ENCODE results near the gene RAB23. TPM values are rescaled to one million over a fixed set of nuclear protein-coding genes. Genes with fewer than 3 reads are reported as not detected.

Gene RAB23
- total RNA-seq, 1 donor, result 82.2 TPM

GRCh38 chr6:57207872-57208271, 14.2 kb downstream of the RAB23 start:
- Histone ChIP-seq H3K79me2 (ENCODE audit: insufficient read depth, low read length) (peaks cover 95% of the 10 kb centered on the region), H4K20me1 (ENCODE audit: insufficient read depth, low read length) (peaks cover 6% of the 10 kb centered on the region), H3K4me1 (ENCODE audit: insufficient read depth, low read length) (peaks cover 22% of the 10 kb centered on the region), H2AFZ (ENCODE audit: low read length) (no peak overlapping the region), H3K27ac (ENCODE audit: low read depth, low read length) (no peak overlapping the region), H3K9me3 (ENCODE audit: low read depth, low read length) (no peaks in the 10 kb centered on the region), H3K4me3 (ENCODE audit: insufficient read depth, low read length) (no peak overlapping the region), H3K36me3 (ENCODE audit: insufficient read depth, low read length) (peaks cover 16% of the 10 kb centered on the region), H3K4me2 (ENCODE audit: insufficient read depth, low read length) (no peak overlapping the region), H3K27me3 (ENCODE audit: insufficient read depth, low read length) (no peaks in the 10 kb centered on the region)
- no peak for DNase-seq (ENCODE audit: insufficient read length, low spot score, missing footprints)
- TF ChIP-seq CTCF (IDR thresholded peaks at IDR 0.05; ENCODE audit: extremely low read depth, low read depth, low read length), result no peak

GRCh38 chr6:57207141-57207540, 15.0 kb downstream of the RAB23 start:
- Histone ChIP-seq H3K79me2 (ENCODE audit: insufficient read depth, low read length) (peaks cover 93% of the 10 kb centered on the region), H3K4me1 (ENCODE audit: insufficient read depth, low read length) (peaks cover 22% of the 10 kb centered on the region), H2AFZ (ENCODE audit: low read length) (no peak overlapping the region), H3K4me3 (ENCODE audit: insufficient read depth, low read length) (no peak overlapping the region), H3K27me3 (ENCODE audit: insufficient read depth, low read length) (no peaks in the 10 kb centered on the region), H3K4me2 (ENCODE audit: insufficient read depth, low read length) (no peak overlapping the region), H4K20me1 (ENCODE audit: insufficient read depth, low read length) (peaks cover 6% of the 10 kb centered on the region), H3K9me3 (ENCODE audit: low read depth, low read length) (no peaks in the 10 kb centered on the region), H3K27ac (ENCODE audit: low read depth, low read length) (peak overlapping the region; percentile 49), H3K36me3 (ENCODE audit: insufficient read depth, low read length) (peaks cover 16% of the 10 kb centered on the region)
- TF ChIP-seq CTCF (IDR thresholded peaks at IDR 0.05; ENCODE audit: extremely low read depth, low read depth, low read length), result no peak
- peak; percentile 76 for DNase-seq (ENCODE audit: insufficient read length, low spot score, missing footprints)

GRCh38 chr6:57205550-57206328, 16.4 kb downstream of the RAB23 start:
- DNase-seq (ENCODE audit: insufficient read length, low spot score, missing footprints), result no peak
- Histone ChIP-seq H4K20me1 (ENCODE audit: insufficient read depth, low read length) (peaks cover 6% of the 10 kb centered on the region), H3K36me3 (ENCODE audit: insufficient read depth, low read length) (peaks cover 16% of the 10 kb centered on the region), H3K9me3 (ENCODE audit: low read depth, low read length) (no peaks in the 10 kb centered on the region), H3K4me2 (ENCODE audit: insufficient read depth, low read length) (no peak overlapping the region), H3K4me1 (ENCODE audit: insufficient read depth, low read length) (peaks cover 22% of the 10 kb centered on the region), H3K79me2 (ENCODE audit: insufficient read depth, low read length) (peaks cover 91% of the 10 kb centered on the region), H3K27me3 (ENCODE audit: insufficient read depth, low read length) (no peaks in the 10 kb centered on the region), H2AFZ (ENCODE audit: low read length) (no peak overlapping the region), H3K4me3 (ENCODE audit: insufficient read depth, low read length) (no peak overlapping the region), H3K27ac (ENCODE audit: low read depth, low read length) (peak overlapping the region; percentile 49)
- TF ChIP-seq CTCF (IDR thresholded peaks at IDR 0.05; ENCODE audit: extremely low read depth, low read depth, low read length), result no peak

- no peak for DNase-seq (ENCODE audit: insufficient read length, low spot score, missing footprints)
- Histone ChIP-seq H2AFZ (ENCODE audit: low read length) (no peak overlapping the region), H3K79me2 (ENCODE audit: insufficient read depth, low read length) (peaks cover 82% of the 10 kb centered on the region), H3K36me3 (ENCODE audit: insufficient read depth, low read length) (peaks cover 36% of the 10 kb centered on the region), H4K20me1 (ENCODE audit: insufficient read depth, low read length) (no peaks in the 10 kb centered on the region), H3K4me3 (ENCODE audit: insufficient read depth, low read length) (no peak overlapping the region), H3K9me3 (ENCODE audit: low read depth, low read length) (no peaks in the 10 kb centered on the region), H3K27ac (ENCODE audit: low read depth, low read length) (no peak overlapping the region), H3K4me2 (ENCODE audit: insufficient read depth, low read length) (no peak overlapping the region), H3K4me1 (ENCODE audit: insufficient read depth, low read length) (peaks cover 15% of the 10 kb centered on the region), H3K27me3 (ENCODE audit: insufficient read depth, low read length) (no peaks in the 10 kb centered on the region)
- TF ChIP-seq CTCF (IDR thresholded peaks at IDR 0.05; ENCODE audit: extremely low read depth, low read depth, low read length), result no peak
These were observed 20.4 kb downstream of the RAB23 start for GRCh38 chr6:57201718-57202117.

All from osteoblast (primary cell).